ENCODE data around the gene TSPAN31.

DNA sequence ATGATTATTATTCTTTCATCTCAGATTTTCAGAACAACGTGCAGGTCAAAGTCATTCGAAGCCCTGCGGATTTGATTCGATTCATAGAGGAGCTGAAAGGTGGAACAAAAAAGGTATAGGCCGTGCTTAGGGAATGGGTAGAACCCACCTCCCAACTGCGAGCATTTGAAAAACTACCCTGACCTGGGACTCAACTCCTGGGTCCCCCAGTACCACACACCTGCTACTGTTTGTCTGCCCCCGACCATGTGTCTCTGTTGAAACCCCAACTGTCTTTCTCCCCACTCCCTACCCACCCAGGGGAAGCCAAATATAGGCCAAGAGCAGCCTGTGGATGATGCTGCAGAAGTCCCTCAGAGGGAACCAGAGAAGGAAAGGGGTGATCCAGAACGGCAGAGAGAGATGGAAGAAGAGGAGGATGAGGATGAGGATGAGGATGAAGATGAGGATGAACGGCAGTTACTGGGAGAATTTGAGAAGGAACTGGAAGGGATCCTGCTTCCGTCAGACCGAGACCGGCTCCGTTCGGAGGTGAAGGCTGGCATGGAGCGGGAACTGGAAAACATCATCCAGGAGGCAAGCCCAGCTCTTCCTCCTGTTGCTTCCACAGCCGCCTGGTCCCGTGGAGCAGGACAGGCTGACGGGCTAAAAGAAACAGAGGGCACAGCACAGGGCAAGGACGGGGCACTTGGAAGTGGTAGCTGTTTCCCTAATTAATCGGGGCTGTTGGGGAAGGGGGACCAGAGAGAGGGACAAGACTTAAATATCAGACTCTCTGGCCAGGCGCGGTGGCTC lies 26.8 kb upstream of the TSPAN31 start:
- TF ChIP-seq, protein P1, sequence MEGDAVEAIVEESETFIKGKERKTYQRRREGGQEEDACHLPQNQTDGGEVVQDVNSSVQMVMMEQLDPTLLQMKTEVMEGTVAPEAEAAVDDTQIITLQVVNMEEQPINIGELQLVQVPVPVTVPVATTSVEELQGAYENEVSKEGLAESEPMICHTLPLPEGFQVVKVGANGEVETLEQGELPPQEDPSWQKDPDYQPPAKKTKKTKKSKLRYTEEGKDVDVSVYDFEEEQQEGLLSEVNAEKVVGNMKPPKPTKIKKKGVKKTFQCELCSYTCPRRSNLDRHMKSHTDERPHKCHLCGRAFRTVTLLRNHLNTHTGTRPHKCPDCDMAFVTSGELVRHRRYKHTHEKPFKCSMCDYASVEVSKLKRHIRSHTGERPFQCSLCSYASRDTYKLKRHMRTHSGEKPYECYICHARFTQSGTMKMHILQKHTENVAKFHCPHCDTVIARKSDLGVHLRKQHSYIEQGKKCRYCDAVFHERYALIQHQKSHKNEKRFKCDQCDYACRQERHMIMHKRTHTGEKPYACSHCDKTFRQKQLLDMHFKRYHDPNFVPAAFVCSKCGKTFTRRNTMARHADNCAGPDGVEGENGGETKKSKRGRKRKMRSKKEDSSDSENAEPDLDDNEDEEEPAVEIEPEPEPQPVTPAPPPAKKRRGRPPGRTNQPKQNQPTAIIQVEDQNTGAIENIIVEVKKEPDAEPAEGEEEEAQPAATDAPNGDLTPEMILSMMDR (optimal IDR thresholded peaks at IDR 0.05 in 1 of 3, IDR thresholded peaks at IDR 0.05 in 1 of 3, conservative IDR thresholded peaks at IDR 0.05 in 1 of 3; ENCODE audit: extremely low read depth in 1 of 3, insufficient read depth in 2 of 3, low read length in 3 of 3) = no peak
- no peak for TF ChIP-seq EZH2 (IDR thresholded peaks at IDR 0.05; ENCODE audit: low read length)

All from keratinocyte (primary cell).